NCI-H748 treated with DMSO at 0.1 percent for 48 hours (cell line): ENCODE results near the gene ZBTB8OS.
"Not testable (repeated sequence)": the region's sequence is repeated elsewhere in the genome, so short reads cannot be mapped to it uniquely, and the experiment has no call there.

ENCODE experiments used
- DNase-seq: peaks from one replicate; lab custom pipeline; 2025; lab: John Stamatoyannopoulos, UW

ZBTB8OS gene

DNA sequence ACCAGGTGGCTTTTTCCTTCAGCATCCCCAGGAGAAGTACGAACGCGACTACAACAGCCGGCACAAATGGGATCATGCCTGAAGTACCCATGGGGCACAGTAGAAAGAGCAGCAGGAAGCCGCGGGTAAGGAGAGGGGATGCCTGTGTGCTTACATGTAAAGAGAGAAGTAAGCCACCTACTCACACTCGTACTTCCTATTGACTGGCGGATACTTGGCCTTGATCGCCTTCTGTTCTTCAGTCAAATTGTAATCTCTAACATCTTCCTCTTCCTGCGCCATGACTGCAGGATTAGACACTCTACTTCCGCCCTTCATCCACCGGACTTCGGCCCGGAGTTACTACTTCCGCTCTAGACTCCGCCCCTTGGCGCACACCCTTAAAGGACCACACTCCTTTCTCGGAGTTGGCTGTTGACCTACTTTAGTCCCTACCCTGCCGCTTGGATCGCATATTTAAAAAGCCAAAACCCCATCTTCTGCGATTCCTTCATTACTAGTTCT lies at the start of gene ZBTB8OS:
TSS of gene ZBTB8OS (minus strand) at position 303 of the 504 bp plus-strand sequence. CDS start at position 282, 21 bp downstream.
- DNase-seq: peak; percentile 81

DNA sequence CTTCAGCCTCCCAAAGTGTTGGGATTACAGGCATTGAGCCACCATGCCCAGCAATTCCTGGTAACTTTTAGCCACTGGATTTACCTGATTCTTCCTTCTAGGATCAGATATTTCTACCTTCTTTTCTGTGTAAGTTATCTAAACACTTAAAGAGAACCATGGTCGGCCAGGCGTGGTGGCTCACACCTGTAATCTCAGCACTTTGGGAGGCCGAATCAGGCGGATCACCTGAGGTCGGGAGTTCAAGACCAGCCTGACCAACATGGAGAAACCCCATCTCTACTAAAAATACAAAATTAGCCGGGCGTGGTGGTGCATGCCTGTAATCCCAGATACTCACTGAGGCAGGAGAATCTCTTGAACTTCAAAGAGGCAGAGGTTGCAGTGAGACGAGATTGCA lies 46.6 kb upstream of the ZBTB8OS start:
- not testable (repeated sequence) for DNase-seq

DNA sequence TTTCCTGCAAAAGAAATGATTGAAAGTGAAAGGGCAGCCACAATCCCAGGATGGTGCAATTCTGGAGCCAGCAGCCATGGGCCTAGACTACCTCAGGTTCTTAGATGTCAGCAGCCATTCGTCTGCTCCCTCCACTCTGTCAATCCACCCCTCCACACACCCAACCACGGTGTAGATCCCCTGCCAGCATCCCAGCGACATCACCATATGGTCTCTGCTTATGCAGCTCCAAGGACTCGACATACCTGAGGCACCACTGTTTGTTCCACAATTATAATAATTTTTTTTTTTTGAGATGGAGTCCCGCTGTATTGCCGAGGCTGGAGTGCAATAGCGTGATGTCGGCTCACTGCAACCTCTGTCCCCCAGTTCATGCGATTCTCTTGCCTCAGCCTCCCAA lies 45.7 kb upstream of the ZBTB8OS start:
- DNase-seq: no peak

DNA sequence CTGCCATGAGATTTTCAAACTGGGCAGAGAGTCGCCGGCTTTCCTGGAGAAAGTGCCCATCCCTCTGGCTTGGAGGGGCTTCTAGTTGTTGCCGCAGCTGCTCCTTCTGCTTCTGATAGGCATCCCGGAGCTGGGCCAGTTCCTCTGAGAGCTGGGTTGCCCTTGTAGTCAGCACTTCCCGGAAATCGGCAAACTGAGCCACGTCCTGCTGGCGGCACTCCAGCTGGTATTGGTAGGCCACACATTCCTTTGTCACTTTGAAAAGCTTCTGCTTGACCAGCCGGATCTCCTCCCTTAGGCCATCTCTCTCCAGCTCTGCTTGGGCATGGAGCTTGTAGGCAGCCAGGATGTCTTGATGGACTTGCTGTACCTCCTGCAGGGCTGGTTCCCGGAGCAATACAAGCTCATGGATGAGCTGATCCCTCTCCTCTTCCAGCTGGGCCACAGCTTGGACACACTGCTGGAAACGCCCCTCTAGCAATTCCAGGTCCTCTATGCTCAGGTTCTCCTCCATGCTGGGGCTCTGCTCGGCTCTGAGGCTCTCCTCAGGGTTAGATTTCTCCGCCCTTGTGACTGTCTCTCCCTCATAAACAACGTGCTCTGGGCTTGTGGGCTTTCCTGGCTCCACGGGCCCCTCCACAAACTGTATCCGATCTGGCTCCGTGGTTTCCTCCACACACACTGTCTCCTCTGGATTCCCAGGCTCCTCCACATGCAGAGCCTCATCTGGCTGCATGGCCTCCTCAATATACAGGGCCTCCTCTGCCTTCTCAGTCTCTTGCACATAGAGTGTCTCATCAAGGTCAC lies 45.0 kb upstream of the ZBTB8OS start:
- DNase-seq: no peak

DNA sequence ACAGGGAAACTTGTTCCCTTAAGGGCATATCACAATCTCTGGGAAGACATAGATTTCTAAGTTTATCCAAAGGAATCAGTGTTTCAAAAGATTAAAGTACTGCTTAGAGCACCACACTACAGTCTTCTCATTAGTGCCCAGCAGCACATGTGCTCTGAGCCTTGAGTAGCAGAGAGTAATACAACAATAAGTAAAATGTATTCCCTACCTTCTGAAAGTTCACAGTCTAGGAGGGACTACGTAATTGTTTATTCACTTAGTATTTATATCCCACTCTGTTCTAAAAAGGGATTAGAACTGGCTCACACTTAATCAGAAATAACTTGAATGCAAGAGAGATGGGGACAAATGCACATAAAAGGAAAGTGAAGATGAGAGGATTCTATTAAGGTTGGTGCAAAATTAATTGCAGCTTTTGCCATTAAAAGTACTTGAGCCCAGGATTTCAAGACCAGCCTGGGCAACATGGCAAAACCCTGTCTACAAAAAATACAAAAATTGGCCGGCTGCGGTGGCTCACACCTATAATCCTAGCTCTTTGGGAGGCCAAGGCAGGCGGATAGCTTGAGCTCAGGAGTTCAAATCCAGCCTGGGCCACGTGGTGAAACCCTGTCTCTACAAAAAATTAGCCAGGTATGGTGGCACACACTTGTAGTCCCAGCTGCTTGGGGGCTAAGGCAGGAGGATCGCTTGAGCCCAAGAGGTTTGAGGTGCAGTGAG lies 43.3 kb upstream of the ZBTB8OS start:
- DNase-seq: no peak

GRCh38 chr1:32686387-32686786 lies 36.0 kb upstream of the ZBTB8OS start:
- DNase-seq: no peak

DNA sequence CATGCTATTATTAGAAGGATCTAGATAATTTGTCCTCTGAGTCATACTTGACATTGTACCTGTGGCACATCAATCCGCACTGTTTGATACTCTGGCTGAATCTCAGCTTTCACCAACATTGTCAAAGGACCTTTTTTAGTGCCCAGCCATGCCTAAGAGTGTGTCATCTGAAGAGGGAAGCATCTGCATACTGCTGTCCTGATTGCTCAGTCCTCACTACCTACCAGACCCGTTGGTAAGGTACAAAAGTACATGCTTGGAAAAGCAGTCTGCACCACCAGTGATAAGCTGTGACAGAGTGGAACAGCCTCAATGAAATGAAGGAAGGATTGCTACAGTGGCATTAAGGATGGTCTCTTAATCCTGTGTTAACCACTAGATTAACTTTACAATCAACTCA lies 35.1 kb upstream of the ZBTB8OS start:
- no peak for DNase-seq

- no peak for DNase-seq
Measured at GRCh38 chr1:32684167-32684811, 33.9 kb upstream of the ZBTB8OS start.

- DNase-seq: no peak
Measured at GRCh38 chr1:32683397-32683796, 33.0 kb upstream of the ZBTB8OS start.

DNA sequence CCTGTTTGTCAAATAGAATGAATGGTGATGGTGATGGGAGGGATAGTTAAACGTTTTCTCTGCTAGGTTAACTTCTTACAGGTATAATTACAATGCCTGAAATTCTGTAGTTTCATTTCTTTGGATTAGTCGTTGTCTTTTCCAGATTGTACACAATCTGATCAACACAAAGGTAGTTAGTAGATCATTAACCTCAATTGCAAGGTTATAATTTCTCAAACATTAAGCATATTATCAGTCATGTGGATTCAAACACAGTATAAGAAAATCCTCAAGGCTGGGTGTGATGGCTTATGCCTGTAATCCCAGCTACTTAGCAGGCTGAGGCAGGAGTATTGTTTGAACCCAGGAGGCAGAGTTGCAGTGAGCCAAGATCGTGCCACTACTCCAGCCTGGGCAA lies 31.6 kb upstream of the ZBTB8OS start:
- no peak for DNase-seq

GRCh38 chr1:32681509-32681908 lies 31.2 kb upstream of the ZBTB8OS start:
- DNase-seq: no peak

GRCh38 chr1:32680642-32681041 lies 30.3 kb upstream of the ZBTB8OS start:
- DNase-seq: no peak

GRCh38 chr1:32679993-32680392 lies 29.6 kb upstream of the ZBTB8OS start:
- DNase-seq: not testable (repeated sequence)

DNA sequence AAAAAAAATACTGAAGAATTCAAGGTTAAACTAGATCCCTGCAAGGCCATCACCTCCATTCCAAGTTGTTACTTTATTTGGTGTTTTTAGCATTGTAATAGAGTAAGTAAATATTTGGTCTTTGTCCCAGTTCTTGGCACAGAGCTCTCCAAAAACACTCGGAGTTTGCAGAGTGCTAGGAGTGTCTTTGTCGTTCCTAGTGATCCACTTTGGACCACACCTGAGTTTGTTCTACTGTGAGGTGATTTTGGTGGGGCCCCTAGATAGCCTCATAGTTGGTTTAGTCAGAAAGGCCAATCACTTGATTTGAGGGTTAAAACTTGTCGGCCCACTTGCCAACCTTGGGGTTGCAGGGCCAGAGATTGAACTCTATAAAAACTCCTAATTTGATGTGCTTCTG lies 26.6 kb upstream of the ZBTB8OS start:
- DNase-seq: no peak

GRCh38 chr1:32668716-32669115 lies 18.4 kb upstream of the ZBTB8OS start:
- not testable (repeated sequence) for DNase-seq

GRCh38 chr1:32666901-32667566 lies 16.7 kb upstream of the ZBTB8OS start:
- no peak for DNase-seq

GRCh38 chr1:32665915-32666314 lies 15.6 kb upstream of the ZBTB8OS start:
- no peak for DNase-seq

DNA sequence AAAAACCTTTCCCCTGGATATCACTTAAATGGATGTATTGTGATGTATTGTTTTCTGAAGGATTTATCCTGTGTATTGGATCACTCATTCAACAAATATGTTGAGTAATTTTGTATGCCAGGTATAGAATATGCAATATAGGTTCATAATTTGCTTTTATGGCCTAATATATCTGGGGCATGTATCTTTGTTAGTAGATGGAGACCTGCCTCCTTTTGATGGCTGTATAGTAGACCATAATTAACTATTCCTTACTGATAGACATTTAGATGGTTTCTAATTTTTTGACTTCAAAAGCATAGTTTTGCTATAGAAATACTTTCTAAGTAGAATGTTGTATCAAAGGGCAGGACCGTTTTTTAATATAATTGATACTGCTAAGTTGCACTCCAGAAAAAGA lies 9.2 kb upstream of the ZBTB8OS start:
- DNase-seq: no peak

- DNase-seq: no peak
Measured at GRCh38 chr1:32652244-32652962, 2.1 kb upstream of the ZBTB8OS start.

DNA sequence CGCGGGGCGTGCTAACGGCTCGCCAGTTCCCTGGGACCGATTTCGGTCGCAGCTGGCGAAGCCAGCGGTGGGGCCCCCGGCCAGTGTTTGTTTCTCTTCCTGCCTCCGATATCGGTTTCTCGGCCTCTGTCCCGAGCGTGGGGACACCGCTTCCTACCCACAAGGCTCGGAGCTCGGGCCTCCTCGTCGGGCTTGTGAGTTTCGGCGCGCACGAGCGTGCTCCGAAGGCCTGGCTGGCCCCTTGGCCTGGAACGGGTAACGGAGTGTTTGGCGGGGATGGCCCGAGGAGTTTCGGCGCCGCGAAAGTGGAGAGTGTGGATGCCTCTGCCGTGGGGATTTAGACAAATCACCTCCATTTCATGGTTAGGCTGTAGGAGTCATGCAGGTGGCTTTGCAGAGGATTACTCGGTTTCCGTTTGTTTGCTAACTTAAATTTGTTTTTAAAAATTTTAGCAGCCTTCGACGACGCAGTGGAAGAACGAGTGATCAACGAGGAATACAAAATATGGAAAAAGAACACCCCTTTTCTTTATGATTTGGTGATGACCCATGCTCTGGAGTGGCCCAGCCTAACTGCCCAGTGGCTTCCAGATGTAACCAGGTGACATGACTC lies 1.2 kb upstream of the ZBTB8OS start:
- no peak for DNase-seq
